ENCODE measurements around the gene RUFY2. TPM values are rescaled to one million over a fixed set of nuclear protein-coding genes. Genes with fewer than 3 reads are reported as not detected.

Gene RUFY2
- total and polyA plus RNA-seq, 3 donors from 2014 or later: 6.1 to 31.3 (median 19.8) TPM

- Histone ChIP-seq H3K27ac (no peak overlapping the region), H3K4me1 (no peaks in the 10 kb centered on the region), H3K4me3 (no peak overlapping the region), H3K27me3 (no peaks in the 10 kb centered on the region), H3K36me3 (ENCODE audit: low read depth, missing control alignments) (no peaks in the 10 kb centered on the region), H3K9me3 (no peaks in the 10 kb centered on the region)
- TF ChIP-seq POLR2A (IDR thresholded peaks at IDR 0.05) (no peak), CTCF (IDR thresholded peaks at IDR 0.05) (peak; percentile 40 to 64 (median 56))
- no peak for DNase-seq
- WGBS, 2 donors: 52 to 57% methylated on average over 6 of the region's 6 CpGs
- intact Hi-C loops (cut with DNase I; ENCODE audit: low total_unique reads): no loop called here
These were observed 105.1 kb downstream of the RUFY2 start for GRCh38 chr10:68301790-68302502.

- Histone ChIP-seq H3K27me3 (no peaks in the 10 kb centered on the region), H3K36me3 (ENCODE audit: low read depth, missing control alignments) (no peaks in the 10 kb centered on the region), H3K4me1 (no peaks in the 10 kb centered on the region), H3K9me3 (no peaks in the 10 kb centered on the region), H3K4me3 (no peak overlapping the region), H3K27ac (no peak overlapping the region)
- no peak for DNase-seq
- WGBS, 2 donors: 89 to 93% methylated on average over 3 of the region's 3 CpGs
- intact Hi-C loops (cut with DNase I; ENCODE audit: low total_unique reads): no loop called here
- TF ChIP-seq POLR2A (IDR thresholded peaks at IDR 0.05) (no peak), CTCF (IDR thresholded peaks at IDR 0.05) (no peak)
These were observed 105.8 kb downstream of the RUFY2 start for GRCh38 chr10:68301301-68301700.

- no peaks in the 10 kb centered on the region for H3K27me3 ChIP-seq
- WGBS, 2 donors: 67% methylated on average over 9 of the region's 9 CpGs
These were observed 110.0 kb downstream of the RUFY2 start for GRCh38 chr10:68296843-68297663.

More at GRCh38 chr10:68296843-68297663, 110.0 kb downstream of the RUFY2 start:
- Histone ChIP-seq H3K27ac (no peak overlapping the region), H3K36me3 (ENCODE audit: low read depth, missing control alignments) (no peaks in the 10 kb centered on the region), H3K4me1 (no peaks in the 10 kb centered on the region), H3K9me3 (no peaks in the 10 kb centered on the region), H3K4me3 (no peak overlapping the region)
- intact Hi-C loops (cut with DNase I; ENCODE audit: low total_unique reads): no loop called here
- DNase-seq: no peak
- TF ChIP-seq POLR2A (IDR thresholded peaks at IDR 0.05) (no peak), CTCF (IDR thresholded peaks at IDR 0.05) (no peak)

Other genes starting within 250 kb of the RUFY2 start
- 1 to 10 TPM in 1 of 2 donors, under 1 TPM in 1; 0.63 to 1.2 TPM for gene ATOH7, start 175.2 kb downstream of the RUFY2 start, total RNA-seq
- 0.21 TPM for gene ATOH7, start 175.2 kb downstream of the RUFY2 start, polyA plus RNA-seq (ENCODE audit: insufficient read depth, low read depth, low replicate concordance)
- gene HNRNPH3, start 75.2 kb downstream of the RUFY2 start, total RNA-seq: 100 to 1,000 TPM in 1 of 2 donors, 10 to 100 TPM in 1; 87.9 to 103 TPM
- gene HNRNPH3, start 75.2 kb downstream of the RUFY2 start, polyA plus RNA-seq (ENCODE audit: insufficient read depth, low read depth, low replicate concordance): 220 TPM
- 1 to 10 TPM; 7.6 TPM for gene PBLD, start 74.3 kb downstream of the RUFY2 start, total RNA-seq
- gene PBLD, start 74.3 kb downstream of the RUFY2 start, polyA plus RNA-seq (ENCODE audit: insufficient read depth, low read depth, low replicate concordance): 4.4 TPM
- gene DNA2, start 64.7 kb upstream of the RUFY2 start, total RNA-seq: 1 to 10 TPM; 5.9 to 7.6 TPM
- gene DNA2, start 64.7 kb upstream of the RUFY2 start, polyA plus RNA-seq (ENCODE audit: insufficient read depth, low read depth, low replicate concordance): 5.9 TPM
- gene SLC25A16, start 120.2 kb upstream of the RUFY2 start, total RNA-seq: 10 to 100 TPM in 1 of 2 donors, 1 to 10 TPM in 1; 7.1 to 11.7 TPM
- 13.5 TPM for gene SLC25A16, start 120.2 kb upstream of the RUFY2 start, polyA plus RNA-seq (ENCODE audit: insufficient read depth, low read depth, low replicate concordance)
- 1 to 10 TPM; 3.2 to 3.8 TPM for gene TET1, start 153.1 kb upstream of the RUFY2 start, total RNA-seq
- 0.40 TPM for gene TET1, start 153.1 kb upstream of the RUFY2 start, polyA plus RNA-seq (ENCODE audit: insufficient read depth, low read depth, low replicate concordance)